NCI-H146 (cell line): ENCODE data around the gene STAT4.

Experiments
- DNase-seq: peaks from one replicate; lab custom pipeline; 2025; lab: John Stamatoyannopoulos, UW

STAT4 gene

DNA sequence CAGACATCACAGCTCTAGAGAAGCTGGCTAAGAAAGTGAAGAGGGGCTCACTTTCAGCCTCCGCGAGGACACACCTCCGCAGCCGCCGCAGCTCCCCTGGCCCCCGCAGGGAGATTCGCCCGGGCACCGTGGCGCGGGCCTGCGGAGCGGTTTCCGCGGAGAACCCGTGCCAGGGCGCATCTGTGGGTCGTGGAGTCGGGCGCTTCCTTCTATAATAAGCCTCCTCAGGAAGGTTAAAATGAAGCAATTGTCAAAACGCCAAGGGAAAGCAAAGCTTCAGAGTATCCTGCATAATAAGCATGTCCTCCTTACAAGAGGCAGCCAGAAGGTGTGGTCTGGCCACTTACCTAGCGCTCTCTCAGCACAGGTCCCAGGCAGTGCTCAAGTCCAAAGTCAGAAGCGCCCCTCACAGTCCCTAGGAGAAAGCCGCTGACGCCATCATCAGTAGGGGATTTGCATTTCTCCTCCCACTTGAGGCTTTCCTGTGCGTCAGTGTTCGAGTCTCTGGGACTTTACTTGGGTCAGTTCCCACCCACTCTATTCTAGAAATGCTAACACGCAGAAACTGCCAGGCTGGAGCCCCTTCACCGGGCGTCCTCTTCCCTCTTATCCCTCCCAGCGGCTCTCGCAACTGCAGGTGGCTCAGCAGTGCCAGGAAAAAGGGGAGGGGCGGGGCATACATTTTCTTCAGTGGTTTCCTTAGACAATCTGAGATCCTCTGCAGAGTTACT, at the start of gene STAT4:
Gene STAT4, minus strand, starts transcription at position 395 of the 731 bp plus-strand sequence. CDS start 2,791 bp downstream, outside the sequence.
- peak; percentile 5 for DNase-seq

GRCh38 chr2:191199929-191200512, 49.2 kb upstream of the STAT4 start:
- no peak for DNase-seq

DNA sequence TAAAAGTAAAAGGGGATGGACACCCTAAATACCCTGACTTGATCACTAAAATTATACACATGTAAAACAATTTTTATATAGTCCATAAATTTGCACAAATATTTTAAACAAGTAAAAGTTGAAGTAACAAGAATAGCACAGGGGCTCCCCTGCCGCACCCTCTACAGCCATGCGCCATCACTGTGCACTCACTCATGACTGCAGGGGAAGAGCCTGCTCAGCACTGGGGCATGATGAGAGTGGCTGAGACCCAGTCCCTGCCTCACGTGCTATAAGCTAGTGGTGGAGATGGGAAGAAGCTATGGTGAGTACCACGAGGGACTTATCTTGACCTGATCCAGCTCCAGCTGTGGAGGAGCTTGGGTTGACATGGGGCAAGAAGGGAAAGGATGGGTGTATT, 47.5 kb upstream of the STAT4 start:
- DNase-seq = no peak

GRCh38 chr2:191197096-191197495, 46.3 kb upstream of the STAT4 start:
- DNase-seq = no peak

- DNase-seq = no peak
Measured at GRCh38 chr2:191195021-191195420, 44.2 kb upstream of the STAT4 start.

- no peak for DNase-seq
Measured at GRCh38 chr2:191190861-191191552, 40.2 kb upstream of the STAT4 start.

DNA sequence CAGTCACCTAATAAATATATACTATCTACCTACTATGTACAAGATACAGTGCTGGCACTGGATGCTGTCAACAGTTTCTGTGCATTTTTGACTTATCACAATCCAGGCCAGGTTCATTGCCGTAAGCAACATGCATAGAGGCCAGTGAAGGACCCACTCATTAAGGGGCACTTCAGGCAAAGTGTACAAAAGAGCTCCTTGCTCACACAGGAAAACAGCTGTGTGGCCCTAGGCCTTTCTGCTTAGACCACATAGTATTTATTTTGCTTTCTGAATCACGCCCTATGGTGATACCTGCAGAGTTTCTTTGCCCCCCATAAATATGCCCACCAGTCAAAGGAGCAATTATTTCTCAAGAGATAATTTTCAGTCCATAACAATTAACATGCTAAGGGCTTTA, 39.6 kb upstream of the STAT4 start:
- DNase-seq = no peak

DNA sequence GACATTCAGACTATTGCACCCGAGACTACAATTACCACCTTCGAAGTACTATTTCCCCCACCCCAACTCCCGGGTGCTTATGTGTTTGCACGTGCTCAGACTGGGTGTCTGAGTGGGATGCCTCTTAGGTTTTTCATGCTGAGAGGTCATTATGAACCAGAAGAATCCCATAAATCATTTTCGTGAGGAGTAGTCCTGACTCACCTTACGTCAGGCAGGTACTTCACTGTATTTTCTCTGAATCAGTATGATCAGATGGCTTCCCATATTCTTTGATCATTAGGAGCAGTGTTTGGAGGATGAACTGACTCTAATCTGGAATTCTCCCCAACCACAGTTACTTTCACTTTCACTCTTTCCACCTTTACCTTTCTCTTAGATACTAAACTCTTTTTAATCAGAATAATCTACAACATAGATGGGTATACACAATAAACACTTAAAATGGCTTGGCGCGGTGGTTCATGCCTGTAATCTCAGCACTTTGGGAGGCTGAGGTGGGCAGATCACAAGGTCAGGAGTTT, 38.4 kb upstream of the STAT4 start:
- DNase-seq = no peak

- DNase-seq = no peak
Measured at GRCh38 chr2:191188550-191189093, 37.8 kb upstream of the STAT4 start.

DNA sequence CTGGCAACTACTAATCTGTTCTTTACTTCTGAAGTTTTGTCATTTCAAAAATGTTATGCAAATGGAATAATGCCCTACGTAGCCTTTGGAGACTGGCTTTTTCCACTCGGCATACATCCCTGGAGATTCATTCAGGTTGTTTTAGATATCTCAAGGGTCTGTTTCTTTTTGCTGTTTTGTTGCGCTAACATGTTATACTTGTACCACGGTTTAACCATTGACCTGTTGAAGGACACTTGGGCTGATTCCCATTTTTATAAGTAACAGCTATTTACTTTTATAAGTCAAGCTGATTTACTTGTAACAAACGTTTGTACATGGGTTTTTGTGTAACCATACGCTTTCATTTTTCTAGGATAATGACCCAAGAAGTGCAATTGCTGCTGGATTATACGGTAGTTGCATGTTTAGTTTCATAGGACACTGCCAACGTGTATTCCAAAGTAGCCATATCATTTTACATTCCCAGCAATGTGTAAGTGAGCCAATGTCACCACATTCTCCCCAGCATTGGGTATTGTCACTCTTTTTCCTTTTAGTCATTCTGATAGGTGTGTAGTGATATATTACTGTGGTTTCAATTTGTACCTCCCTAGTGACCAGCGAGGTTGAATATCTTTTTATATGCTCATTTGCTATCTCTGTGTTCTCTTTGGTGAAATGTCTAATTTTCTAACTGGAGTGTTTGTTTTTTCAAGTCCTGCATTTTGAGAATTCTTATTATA, 36.5 kb upstream of the STAT4 start:
- no peak for DNase-seq

DNA sequence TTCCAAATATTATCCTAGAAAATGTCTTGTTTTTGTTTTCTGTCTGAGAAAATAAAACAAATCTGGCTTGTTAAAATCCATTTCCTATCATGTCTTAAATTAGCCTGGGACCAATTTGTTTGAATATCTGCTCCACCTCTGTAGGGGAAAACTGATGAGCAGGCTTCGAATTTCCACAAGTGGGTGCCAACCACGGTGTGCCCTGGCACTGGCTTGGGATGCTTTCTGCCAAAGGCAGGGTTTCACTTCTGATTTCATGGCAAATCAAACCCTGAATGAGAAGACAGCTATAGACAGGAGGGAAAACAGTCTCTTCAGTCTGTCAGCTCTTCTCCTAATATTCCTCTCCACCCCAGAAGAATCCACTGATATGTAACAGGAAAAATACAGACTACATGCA, 33.7 kb upstream of the STAT4 start:
- DNase-seq = no peak

- DNase-seq = no peak
Measured at GRCh38 chr2:191183516-191183915, 32.7 kb upstream of the STAT4 start.

- no peak for DNase-seq
Measured at GRCh38 chr2:191183081-191183480, 32.3 kb upstream of the STAT4 start.

GRCh38 chr2:191180713-191181112, 29.9 kb upstream of the STAT4 start:
- DNase-seq = no peak

DNA sequence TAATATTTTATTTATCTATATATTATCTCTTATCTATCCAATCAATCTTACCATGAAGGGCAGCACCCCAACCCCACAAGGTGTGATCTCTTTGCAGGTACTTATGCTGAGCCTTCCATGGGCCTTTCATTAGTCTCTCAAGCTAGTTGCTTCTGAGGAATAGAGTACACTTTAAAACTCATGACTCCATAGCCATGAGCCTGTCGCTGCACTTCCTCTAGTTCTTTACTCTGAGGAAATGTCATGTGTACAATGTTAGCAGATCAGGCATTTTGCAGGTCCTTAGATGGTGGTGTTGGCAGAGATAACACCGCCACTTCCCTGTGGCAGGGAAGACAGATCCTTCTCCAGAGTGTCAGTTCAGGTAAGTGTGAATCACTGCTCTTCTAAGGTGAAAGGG, 29.5 kb upstream of the STAT4 start:
- no peak for DNase-seq

DNA sequence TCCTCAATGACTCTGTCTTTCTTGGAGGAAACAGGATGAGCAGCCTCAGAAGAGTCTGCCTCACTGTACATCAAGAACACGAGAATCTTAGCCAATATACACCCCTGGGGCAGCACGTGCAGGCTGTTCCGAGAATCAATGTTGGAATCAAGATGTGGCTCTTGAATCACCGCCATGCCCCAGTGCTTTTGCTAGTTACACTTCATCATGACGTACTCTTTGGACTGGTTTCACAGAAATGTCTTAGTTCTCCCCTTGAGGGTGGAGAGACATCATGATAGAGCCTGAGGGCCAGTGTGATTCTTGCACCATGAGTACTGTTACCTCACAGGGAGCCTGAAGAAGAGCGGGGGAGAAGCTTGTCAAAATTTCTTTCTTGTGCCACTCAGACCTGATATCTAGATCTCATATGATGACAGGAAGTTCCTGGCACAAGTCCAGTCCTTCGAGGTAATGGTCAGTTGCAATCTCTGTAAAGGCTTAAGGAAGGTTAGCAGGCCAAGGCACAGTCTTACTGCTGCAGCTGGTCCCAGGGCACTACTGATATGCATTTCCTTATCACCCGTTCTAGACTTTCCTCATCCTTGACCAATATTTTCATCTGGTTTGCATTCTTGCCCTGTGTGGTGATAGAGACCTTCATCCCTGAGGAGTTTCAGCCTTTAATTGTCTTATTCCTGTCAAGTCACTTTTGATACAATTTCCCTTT, 28.2 kb upstream of the STAT4 start:
- DNase-seq = no peak

- no peak for DNase-seq
Measured at GRCh38 chr2:191177751-191178736, 27.2 kb upstream of the STAT4 start.

DNA sequence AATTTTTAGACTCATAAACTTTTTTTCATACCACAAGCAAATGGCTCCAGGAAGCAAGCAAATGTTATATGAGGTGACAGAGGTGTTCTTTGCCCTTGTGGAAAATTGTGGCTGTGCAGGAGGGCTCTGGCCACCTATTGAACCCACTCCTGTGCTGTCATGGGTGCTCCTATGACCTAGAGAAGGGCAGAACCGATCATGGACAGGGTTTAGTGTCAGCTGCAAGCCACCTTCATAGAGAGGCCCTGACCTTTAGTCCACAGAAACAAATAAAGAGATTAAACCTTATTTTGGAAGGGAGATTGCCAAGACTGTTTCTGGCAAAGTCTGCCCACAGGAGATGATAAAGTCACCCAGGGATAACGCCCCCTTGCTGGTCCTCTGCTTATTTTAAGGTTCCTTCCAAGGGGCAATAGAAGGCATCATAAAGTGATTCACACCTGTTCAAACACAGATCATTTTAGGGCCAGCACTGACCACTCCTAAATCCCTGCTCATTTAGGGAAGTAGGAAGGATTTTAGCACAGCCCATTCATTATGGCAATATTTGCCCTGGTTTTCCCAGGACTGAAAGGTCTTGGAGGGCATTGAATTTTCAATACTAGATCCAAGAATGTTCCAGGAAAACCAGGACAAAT, 26.1 kb upstream of the STAT4 start:
- no peak for DNase-seq

DNA sequence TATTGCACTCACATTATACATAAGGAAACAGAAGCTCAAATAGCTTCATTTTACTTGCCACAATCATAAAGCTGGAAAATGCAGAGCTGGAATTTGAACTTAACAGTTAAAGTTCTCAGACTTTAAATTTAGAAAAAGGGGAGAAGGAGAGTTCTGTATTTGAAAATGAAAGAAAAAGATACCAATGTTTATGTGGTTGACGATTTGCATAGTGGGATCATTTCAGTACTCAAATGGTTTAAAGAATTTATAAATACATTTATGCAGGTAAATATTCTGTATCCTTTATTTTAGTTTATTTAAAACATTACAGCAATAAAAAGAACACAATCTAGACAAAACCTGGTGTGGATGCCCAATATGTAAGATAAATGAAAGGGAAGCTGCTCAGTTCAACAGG, 25.5 kb upstream of the STAT4 start:
- no peak for DNase-seq

- DNase-seq = no peak
Measured at GRCh38 chr2:191174442-191174841, 23.6 kb upstream of the STAT4 start.
